K562 (cell line): Measurements from ENCODE around the gene LGALS12. TPM values are rescaled to one million over a fixed set of nuclear protein-coding genes. Genes with fewer than 3 reads are reported as not detected.

Experiments used
- ATF1 ChIP-seq, 2 experiments: fragments of 450-650 bp in 1 of 2; IDR thresholded peaks; 2 replicates each; pipeline ENCODE4 v1.6.1; 2016; ENCODE audit warnings: missing compliant biosample characterization in 1 of 2, missing genetic modification characterization in 1 of 2
- DDX20 ChIP-seq: fragments of 450-650 bp; IDR thresholded peaks from 2 replicates; pipeline ENCODE4 v1.6.1; 2016; ENCODE audit warnings: missing genetic modification characterization, low read depth, mild to moderate bottlenecking, missing compliant biosample characterization, moderate library complexity
- HDAC1 ChIP-seq, 2 experiments: fragments of 450-650 bp; IDR thresholded peaks; 2 replicates each; pipeline ENCODE4 v1.6.1; 2016 to 2017; ENCODE audit warnings: inconsistent platforms in 1 of 2, mild to moderate bottlenecking in 1 of 2, moderate library complexity in 1 of 2
- HEY1 ChIP-seq: fragments of 250-450 bp; sonication (Bioruptor Pico); IDR thresholded peaks from 2 replicates; pipeline ENCODE4 v1.5.0; 2020; ENCODE audit warnings: mild to moderate bottlenecking, moderate library complexity, borderline replicate concordance
- HNRNPUL1 ChIP-seq: fragments of 200-400 bp; formaldehyde crosslinking; IDR thresholded peaks from 2 replicates; pipeline ENCODE4 v1.6.1; 2017; ENCODE audit warnings: low read length
- NBN ChIP-seq: fragments of 450-650 bp; IDR thresholded peaks from 2 replicates; pipeline ENCODE4 v1.6.1; 2016; ENCODE audit warnings: low read depth, mild to moderate bottlenecking
- PHF20 ChIP-seq: fragments of 450-650 bp; IDR thresholded peaks from 2 replicates; pipeline ENCODE4 v1.6.1; 2018; ENCODE audit not compliant: partially characterized antibody
- PTTG1 ChIP-seq: fragments of 450-650 bp; IDR thresholded peaks from 2 replicates; pipeline ENCODE4 v1.6.1; 2016; ENCODE audit warnings: low read depth, mild to moderate bottlenecking, missing genetic modification characterization, missing compliant biosample characterization
- RFX1 ChIP-seq: fragments of 450-650 bp; IDR thresholded peaks from 2 replicates; pipeline ENCODE4 v1.6.1; 2016; ENCODE audit warnings: mild to moderate bottlenecking, moderate library complexity
- RHOXF2B ChIP-seq: fragments of 250-450 bp; sonication (Bioruptor Pico); conservative IDR thresholded peaks from 2 replicates; pipeline ENCODE4 v1.5.1; 2021
- SAFB2 ChIP-seq: fragments of 200-400 bp; formaldehyde crosslinking; IDR thresholded peaks from 2 replicates; pipeline ENCODE4 v1.6.1; 2018; ENCODE audit warnings: borderline replicate concordance, low read length, low read depth, moderate library complexity; ENCODE audit not compliant: severe bottlenecking
- SIRT6 ChIP-seq: IDR thresholded peaks from one replicate; pipeline ENCODE4 v1.6.1; 2012; ENCODE audit warnings: low read depth, mild to moderate bottlenecking, control low read depth, inconsistent platforms, low read length, moderate library complexity
- TGIF2 ChIP-seq: sonication (generic); formaldehyde crosslinking; IDR thresholded peaks from 2 replicates; pipeline ENCODE4 v1.8.1; 2022; ENCODE audit warnings: mild to moderate bottlenecking, missing genetic modification reagents, moderate library complexity
- ZNF3 ChIP-seq: fragments of 250-450 bp; sonication (Bioruptor Pico); IDR thresholded peaks from 2 replicates; pipeline ENCODE4 v1.5.0; 2021; ENCODE audit warnings: mild to moderate bottlenecking, moderate library complexity
- ZNF354B ChIP-seq: fragments of 250-450 bp; sonication (Bioruptor Pico); IDR thresholded peaks from 2 replicates; pipeline ENCODE4 v1.4.0; 2020
- ZNF445 ChIP-seq: fragments of 250-450 bp; sonication (Bioruptor Pico); IDR thresholded peaks from 2 replicates; pipeline ENCODE4 v1.4.0; 2020; ENCODE audit warnings: low read depth, mild to moderate bottlenecking, moderate library complexity
- polyA plus RNA-seq, 8 experiments: library from polyadenylated mRNA; depleted of rRNA in 4 of 8; stranded (reverse) in 5 of 8; unstranded in 3 of 8; fragments of >200 nt; fragmentation: Nextera tagmentation in 2 of 8; fragmentation: Illumina TruSeq in 1 of 8; extraction: Ambion mirVana in 2 of 8; extraction: Trizol in 1 of 8; gene quantifications; 2 replicates each; pipeline versions ENCODE4 v1.2.1 to v1.2.3, GENCODE V29; 2011 to 2014; ENCODE audit warnings: inconsistent platforms in 1 of 8, missing spikeins in 1 of 8
- total RNA-seq, 7 experiments: library from RNA; depleted of rRNA in 6 of 7; stranded (reverse); fragments of >200 nt in 6 of 7; fragmentation: Illumina TruSeq in 2 of 7; extraction: Trizol in 2 of 7; gene quantifications; 2 replicates each; pipeline versions ENCODE4 v1.2.1 to v1.2.3, GENCODE V29; 2011 to 2021; ENCODE audit warnings: low replicate concordance in 1 of 7
- TF ChIP-seq, protein P1 (sequence below): IDR thresholded peaks from 2 replicates; pipeline ENCODE4 v1.6.1; 2011; ENCODE audit not compliant: insufficient read length; ENCODE audit errors: extremely low read depth
- TF ChIP-seq, protein P2 (sequence below), 2 experiments: fragments of 200-800 bp in 1 of 2; sonication (Bioruptor generic) in 1 of 2; sonication (generic) in 1 of 2; formaldehyde crosslinking in 1 of 2; IDR thresholded peaks in 1 of 2; conservative IDR thresholded peaks in 1 of 2; 2 replicates each; pipeline versions ENCODE4 v1.5.0 to v1.6.1; 2016 to 2020; ENCODE audit warnings: missing compliant biosample characterization in 1 of 2, missing genetic modification characterization in 1 of 2, missing genetic modification reagents in 1 of 2
- TF ChIP-seq, protein P3 (sequence below): fragments of 450-650 bp; IDR thresholded peaks from 2 replicates; pipeline ENCODE4 v1.6.1; 2016
- TF ChIP-seq, protein P4 (sequence below): fragments of 250-450 bp; sonication (Bioruptor Pico); IDR thresholded peaks from 2 replicates; pipeline ENCODE4 v1.8.0; 2022; ENCODE audit warnings: moderate library complexity, mild to moderate bottlenecking, inconsistent platforms
- TF ChIP-seq, protein P5 (sequence below): fragments of 450-650 bp; IDR thresholded peaks from 2 replicates; pipeline ENCODE4 v1.7.1; 2018; ENCODE audit warnings: mild to moderate bottlenecking, low read depth; ENCODE audit not compliant: partially characterized antibody

LGALS12 gene
- total and polyA plus RNA-seq, 9 of the 15 experiments (the other 6 are each of a cell fraction or from before 2014, with no cell fraction given): 0.66 to 8.0 (median 5.0) TPM

DNA sequence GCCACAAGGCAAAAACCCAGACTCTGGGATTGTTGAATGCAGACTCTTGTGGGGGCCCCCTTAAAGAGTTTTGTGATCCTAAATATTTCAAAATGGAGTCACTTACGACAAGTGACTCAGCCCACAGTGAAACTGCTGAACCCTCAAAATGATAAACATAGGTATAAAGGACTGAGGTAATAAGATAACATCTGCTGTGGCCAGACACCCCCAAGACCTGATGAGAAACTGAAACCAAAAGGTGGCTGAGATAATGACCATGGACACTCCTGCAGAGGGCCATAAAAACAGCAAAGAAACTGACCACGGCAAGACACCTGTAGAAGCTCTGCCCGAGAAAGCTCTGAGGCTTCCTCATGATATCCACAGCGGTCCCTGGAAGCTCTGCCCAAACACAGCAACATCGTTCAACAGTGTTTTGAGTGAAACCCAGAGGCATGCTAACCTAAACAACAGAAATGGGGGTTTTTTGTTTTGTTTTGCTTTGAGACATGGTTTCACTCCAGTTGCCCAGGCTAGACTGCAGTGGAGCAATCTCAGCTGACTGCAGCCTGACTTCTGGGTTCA lies 29.1 kb downstream of the LGALS12 start (continued):
- TF ChIP-seq, protein P1, sequence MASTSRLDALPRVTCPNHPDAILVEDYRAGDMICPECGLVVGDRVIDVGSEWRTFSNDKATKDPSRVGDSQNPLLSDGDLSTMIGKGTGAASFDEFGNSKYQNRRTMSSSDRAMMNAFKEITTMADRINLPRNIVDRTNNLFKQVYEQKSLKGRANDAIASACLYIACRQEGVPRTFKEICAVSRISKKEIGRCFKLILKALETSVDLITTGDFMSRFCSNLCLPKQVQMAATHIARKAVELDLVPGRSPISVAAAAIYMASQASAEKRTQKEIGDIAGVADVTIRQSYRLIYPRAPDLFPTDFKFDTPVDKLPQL: no peak
- peak; percentile 93; the same call in 1 of the 2 replicates for TF ChIP-seq RHOXF2B (CRISPR knock-in tag)
- TF ChIP-seq DDX20 (tag): peak; percentile 98
- no peak for TF ChIP-seq NBN
- no peak for TF ChIP-seq TGIF2
- peak; percentile 93 for TF ChIP-seq ZNF354B (CRISPR knock-in tag)
- 0 out of 2 replicates have a peak, but pooled peaks have one; percentile 56 for TF ChIP-seq ZNF3
- peak; percentile 98 for TF ChIP-seq PTTG1 (tag)
- TF ChIP-seq, protein P2, sequence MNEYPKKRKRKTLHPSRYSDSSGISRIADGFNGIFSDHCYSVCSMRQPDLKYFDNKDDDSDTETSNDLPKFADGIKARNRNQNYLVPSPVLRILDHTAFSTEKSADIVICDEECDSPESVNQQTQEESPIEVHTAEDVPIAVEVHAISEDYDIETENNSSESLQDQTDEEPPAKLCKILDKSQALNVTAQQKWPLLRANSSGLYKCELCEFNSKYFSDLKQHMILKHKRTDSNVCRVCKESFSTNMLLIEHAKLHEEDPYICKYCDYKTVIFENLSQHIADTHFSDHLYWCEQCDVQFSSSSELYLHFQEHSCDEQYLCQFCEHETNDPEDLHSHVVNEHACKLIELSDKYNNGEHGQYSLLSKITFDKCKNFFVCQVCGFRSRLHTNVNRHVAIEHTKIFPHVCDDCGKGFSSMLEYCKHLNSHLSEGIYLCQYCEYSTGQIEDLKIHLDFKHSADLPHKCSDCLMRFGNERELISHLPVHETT (CRISPR knock-in tag; conservative IDR thresholded peaks at IDR 0.05 in 1 of 2, IDR thresholded peaks at IDR 0.05 in 1 of 2): peak in 1 of 2 experiments; percentile 99; a peak in 2 of 4 replicates
- peak; percentile 96 for TF ChIP-seq HEY1 (CRISPR knock-in tag)
- no peak for TF ChIP-seq SIRT6
- TF ChIP-seq ATF1 (CRISPR knock-in tag; IDR thresholded peaks at IDR 0.05): no peak
- peak; percentile 53; the same call in 1 of the 2 replicates for TF ChIP-seq ATF1 (tag; IDR thresholded peaks at IDR 0.05)
- no peak for TF ChIP-seq SAFB2
- TF ChIP-seq, protein P3, sequence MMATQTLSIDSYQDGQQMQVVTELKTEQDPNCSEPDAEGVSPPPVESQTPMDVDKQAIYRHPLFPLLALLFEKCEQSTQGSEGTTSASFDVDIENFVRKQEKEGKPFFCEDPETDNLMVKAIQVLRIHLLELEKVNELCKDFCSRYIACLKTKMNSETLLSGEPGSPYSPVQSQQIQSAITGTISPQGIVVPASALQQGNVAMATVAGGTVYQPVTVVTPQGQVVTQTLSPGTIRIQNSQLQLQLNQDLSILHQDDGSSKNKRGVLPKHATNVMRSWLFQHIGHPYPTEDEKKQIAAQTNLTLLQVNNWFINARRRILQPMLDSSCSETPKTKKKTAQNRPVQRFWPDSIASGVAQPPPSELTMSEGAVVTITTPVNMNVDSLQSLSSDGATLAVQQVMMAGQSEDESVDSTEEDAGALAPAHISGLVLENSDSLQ: no peak
- TF ChIP-seq ZNF445: peak; percentile 95
- TF ChIP-seq PHF20: no peak
- 0 out of 4 replicates have a peak, but pooled peaks of 1 of the 2 experiments have one; percentile 16 for TF ChIP-seq HDAC1 (IDR thresholded peaks at IDR 0.05)
- TF ChIP-seq, protein P4, sequence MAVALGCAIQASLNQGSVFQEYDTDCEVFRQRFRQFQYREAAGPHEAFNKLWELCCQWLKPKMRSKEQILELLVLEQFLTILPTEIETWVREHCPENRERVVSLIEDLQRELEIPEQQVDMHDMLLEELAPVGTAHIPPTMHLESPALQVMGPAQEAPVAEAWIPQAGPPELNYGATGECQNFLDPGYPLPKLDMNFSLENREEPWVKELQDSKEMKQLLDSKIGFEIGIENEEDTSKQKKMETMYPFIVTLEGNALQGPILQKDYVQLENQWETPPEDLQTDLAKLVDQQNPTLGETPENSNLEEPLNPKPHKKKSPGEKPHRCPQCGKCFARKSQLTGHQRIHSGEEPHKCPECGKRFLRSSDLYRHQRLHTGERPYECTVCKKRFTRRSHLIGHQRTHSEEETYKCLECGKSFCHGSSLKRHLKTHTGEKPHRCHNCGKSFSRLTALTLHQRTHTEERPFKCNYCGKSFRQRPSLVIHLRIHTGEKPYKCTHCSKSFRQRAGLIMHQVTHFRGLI: peak; percentile 98
- no peak for TF ChIP-seq RFX1
- TF ChIP-seq HNRNPUL1: no peak
- TF ChIP-seq, protein P5, sequence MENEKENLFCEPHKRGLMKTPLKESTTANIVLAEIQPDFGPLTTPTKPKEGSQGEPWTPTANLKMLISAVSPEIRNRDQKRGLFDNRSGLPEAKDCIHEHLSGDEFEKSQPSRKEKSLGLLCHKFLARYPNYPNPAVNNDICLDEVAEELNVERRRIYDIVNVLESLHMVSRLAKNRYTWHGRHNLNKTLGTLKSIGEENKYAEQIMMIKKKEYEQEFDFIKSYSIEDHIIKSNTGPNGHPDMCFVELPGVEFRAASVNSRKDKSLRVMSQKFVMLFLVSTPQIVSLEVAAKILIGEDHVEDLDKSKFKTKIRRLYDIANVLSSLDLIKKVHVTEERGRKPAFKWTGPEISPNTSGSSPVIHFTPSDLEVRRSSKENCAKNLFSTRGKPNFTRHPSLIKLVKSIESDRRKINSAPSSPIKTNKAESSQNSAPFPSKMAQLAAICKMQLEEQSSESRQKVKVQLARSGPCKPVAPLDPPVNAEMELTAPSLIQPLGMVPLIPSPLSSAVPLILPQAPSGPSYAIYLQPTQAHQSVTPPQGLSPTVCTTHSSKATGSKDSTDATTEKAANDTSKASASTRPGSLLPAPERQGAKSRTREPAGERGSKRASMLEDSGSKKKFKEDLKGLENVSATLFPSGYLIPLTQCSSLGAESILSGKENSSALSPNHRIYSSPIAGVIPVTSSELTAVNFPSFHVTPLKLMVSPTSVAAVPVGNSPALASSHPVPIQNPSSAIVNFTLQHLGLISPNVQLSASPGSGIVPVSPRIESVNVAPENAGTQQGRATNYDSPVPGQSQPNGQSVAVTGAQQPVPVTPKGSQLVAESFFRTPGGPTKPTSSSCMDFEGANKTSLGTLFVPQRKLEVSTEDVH: no peak
